ENCODE results near the gene STRAP. TPM values are rescaled to one million over a fixed set of nuclear protein-coding genes. Genes with fewer than 3 reads are reported as not detected.

STRAP gene, protein sequence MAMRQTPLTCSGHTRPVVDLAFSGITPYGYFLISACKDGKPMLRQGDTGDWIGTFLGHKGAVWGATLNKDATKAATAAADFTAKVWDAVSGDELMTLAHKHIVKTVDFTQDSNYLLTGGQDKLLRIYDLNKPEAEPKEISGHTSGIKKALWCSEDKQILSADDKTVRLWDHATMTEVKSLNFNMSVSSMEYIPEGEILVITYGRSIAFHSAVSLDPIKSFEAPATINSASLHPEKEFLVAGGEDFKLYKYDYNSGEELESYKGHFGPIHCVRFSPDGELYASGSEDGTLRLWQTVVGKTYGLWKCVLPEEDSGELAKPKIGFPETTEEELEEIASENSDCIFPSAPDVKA
- total RNA-seq = 67.8 and 69.5 TPM in 2 replicates

- H2AFZ ChIP-seq (ENCODE audit: low read length) = peak within 1 kb of the TSS; percentile 95
- H3K4me2 ChIP-seq (ENCODE audit: insufficient read depth, low read length) = peak within 1 kb of the TSS; percentile 88
- no peaks in the 10 kb centered on the region for H3K9me3 ChIP-seq (ENCODE audit: low read depth, low read length)
- no peaks in the 10 kb centered on the region for H3K27me3 ChIP-seq (ENCODE audit: insufficient read depth, low read length)
- H3K27ac ChIP-seq (ENCODE audit: low read depth, low read length) = peak within 1 kb of the TSS; percentile 98
- H4K20me1 ChIP-seq (ENCODE audit: insufficient read depth, low read length) = peaks cover 45% of the 10 kb centered on the region
- peak within 1 kb of the TSS; percentile 86 for H3K4me3 ChIP-seq (ENCODE audit: insufficient read depth, low read length)
- DNase-seq (ENCODE audit: insufficient read length, low spot score, missing footprints) = peak; percentile 96
- no peak for TF ChIP-seq CTCF (IDR thresholded peaks at IDR 0.05; ENCODE audit: extremely low read depth, low read depth, low read length)
- H3K36me3 ChIP-seq (ENCODE audit: insufficient read depth, low read length) = peaks cover 25% of the 10 kb centered on the region
- H3K79me2 ChIP-seq (ENCODE audit: insufficient read depth, low read length) = peaks cover 51% of the 10 kb centered on the region
- peaks cover 37% of the 10 kb centered on the region for H3K4me1 ChIP-seq (ENCODE audit: insufficient read depth, low read length)
Observed at GRCh38 chr12:15882118-15882971, at the start of gene STRAP. Gene STRAP, plus strand, starts transcription at chr12:15882387. Its CDS starts 321 bp downstream, at chr12:15882708.

DNA sequence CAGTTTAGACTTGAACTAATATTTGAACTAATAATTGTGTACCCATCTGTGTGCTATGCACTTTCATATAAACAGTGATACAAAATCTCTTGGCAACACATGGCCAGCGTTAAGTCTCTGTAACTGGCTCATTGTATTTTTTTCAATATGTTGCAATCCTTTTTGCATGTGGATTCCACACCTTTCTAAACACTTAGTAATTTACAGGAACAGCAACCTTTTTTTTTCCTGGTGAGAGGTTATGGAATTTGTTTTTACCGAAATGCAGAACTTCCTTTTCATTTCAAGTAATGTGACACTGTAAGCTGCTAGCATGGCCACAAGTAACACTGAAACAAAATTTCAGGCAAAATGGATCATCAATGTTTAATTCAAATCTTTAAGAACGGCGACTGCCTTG lies 47.6 kb upstream of the STRAP start:
- Histone ChIP-seq H3K27me3 (ENCODE audit: insufficient read depth, low read length) (no peaks in the 10 kb centered on the region), H3K9me3 (ENCODE audit: low read depth, low read length) (no peaks in the 10 kb centered on the region), H3K27ac (ENCODE audit: low read depth, low read length) (no peak overlapping the region), H3K79me2 (ENCODE audit: insufficient read depth, low read length) (no peaks in the 10 kb centered on the region), H3K4me1 (ENCODE audit: insufficient read depth, low read length) (peaks cover 39% of the 10 kb centered on the region), H2AFZ (ENCODE audit: low read length) (no peak overlapping the region), H3K4me3 (ENCODE audit: insufficient read depth, low read length) (no peak overlapping the region), H3K4me2 (ENCODE audit: insufficient read depth, low read length) (no peak overlapping the region), H4K20me1 (ENCODE audit: insufficient read depth, low read length) (no peaks in the 10 kb centered on the region), H3K36me3 (ENCODE audit: insufficient read depth, low read length) (no peaks in the 10 kb centered on the region)
- TF ChIP-seq CTCF (IDR thresholded peaks at IDR 0.05; ENCODE audit: extremely low read depth, low read depth, low read length) = no peak
- no peak for DNase-seq (ENCODE audit: insufficient read length, low spot score, missing footprints)

DNA sequence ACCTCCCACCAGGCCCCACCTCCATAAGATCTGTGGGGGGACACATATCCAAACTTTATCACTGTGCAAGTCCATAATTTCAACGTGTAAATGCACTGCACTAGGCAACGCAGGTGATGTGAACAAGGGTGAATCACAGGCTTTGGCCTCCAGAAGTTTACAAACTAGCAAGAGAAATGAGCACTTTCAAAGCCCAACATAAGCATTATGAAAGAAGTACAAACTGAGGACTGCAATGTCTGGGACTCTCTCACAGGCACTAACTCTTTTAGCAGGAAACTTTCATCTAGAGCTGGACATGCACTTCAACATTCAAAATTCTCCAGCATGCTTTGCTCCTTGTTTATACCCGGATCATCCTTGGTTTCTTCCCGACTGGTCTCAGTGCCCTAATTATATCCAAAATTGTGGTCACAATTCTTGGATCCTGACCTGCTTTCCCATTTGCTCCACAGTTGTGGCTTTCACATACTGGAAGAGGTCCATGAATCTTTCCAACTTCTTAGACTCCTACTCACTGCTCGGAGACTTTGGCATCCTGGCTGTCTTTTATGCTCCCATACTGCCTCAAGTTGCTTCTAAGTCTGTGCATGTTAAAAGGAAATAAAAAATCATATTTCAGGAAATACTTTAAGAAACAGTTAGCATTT lies 44.9 kb upstream of the STRAP start:
- Histone ChIP-seq H3K27me3 (ENCODE audit: insufficient read depth, low read length) (no peaks in the 10 kb centered on the region), H3K27ac (ENCODE audit: low read depth, low read length) (peak overlapping the region; percentile 62), H3K9me3 (ENCODE audit: low read depth, low read length) (no peaks in the 10 kb centered on the region), H3K79me2 (ENCODE audit: insufficient read depth, low read length) (no peaks in the 10 kb centered on the region), H4K20me1 (ENCODE audit: insufficient read depth, low read length) (no peaks in the 10 kb centered on the region), H3K4me1 (ENCODE audit: insufficient read depth, low read length) (peaks cover 30% of the 10 kb centered on the region), H3K4me3 (ENCODE audit: insufficient read depth, low read length) (peak overlapping the region; percentile 27), H2AFZ (ENCODE audit: low read length) (peak overlapping the region; percentile 82), H3K4me2 (ENCODE audit: insufficient read depth, low read length) (peak overlapping the region; percentile 62), H3K36me3 (ENCODE audit: insufficient read depth, low read length) (no peaks in the 10 kb centered on the region)
- no peak for DNase-seq (ENCODE audit: insufficient read length, low spot score, missing footprints)
- TF ChIP-seq CTCF (IDR thresholded peaks at IDR 0.05; ENCODE audit: extremely low read depth, low read depth, low read length) = no peak
